Mucosa of rectum (tissue), 2 donors: Measurements from ENCODE around the gene ZDHHC23.

Experiments
- H3K27ac ChIP-seq, 2 donors: one replicate each; pipeline ENCODE4 v1.7.0; 2013; ENCODE audit warnings: inconsistent platforms in 2 of 2, low read depth in 2 of 2, low read length in 2 of 2
- H3K27me3 ChIP-seq, 2 donors: one replicate each; pipeline ENCODE4 v1.7.0; 2013; ENCODE audit warnings: low read length in 2 of 2; ENCODE audit not compliant: control insufficient read depth in 2 of 2, insufficient read depth in 2 of 2
- H3K36me3 ChIP-seq, 2 donors: one replicate each; pipeline ENCODE4 v1.7.0; 2013; ENCODE audit warnings: low read length in 2 of 2; ENCODE audit not compliant: control insufficient read depth in 2 of 2, insufficient read depth in 2 of 2
- H3K4me1 ChIP-seq, 2 donors: one replicate each; pipeline ENCODE4 v1.7.0; 2013; ENCODE audit warnings: low read length in 2 of 2, mild to moderate bottlenecking in 1 of 2; ENCODE audit not compliant: control insufficient read depth in 2 of 2, insufficient read depth in 2 of 2
- H3K4me3 ChIP-seq, 2 donors: one replicate each; pipeline ENCODE4 v1.7.0; 2013; ENCODE audit warnings: low read length in 2 of 2
- H3K9ac ChIP-seq, 2 donors: one replicate each; pipeline ENCODE4 v1.7.0; 2013; ENCODE audit warnings: low read length in 2 of 2, low read depth in 1 of 2, mild to moderate bottlenecking in 1 of 2
- H3K9me3 ChIP-seq, 2 donors: one replicate each; pipeline ENCODE4 v1.7.0; 2013; ENCODE audit warnings: low read length in 2 of 2; ENCODE audit not compliant: control insufficient read depth in 2 of 2
- donor health status: healthy.
- donor health status: Normal muscosa, but diverticular disease.

Gene ZDHHC23

DNA sequence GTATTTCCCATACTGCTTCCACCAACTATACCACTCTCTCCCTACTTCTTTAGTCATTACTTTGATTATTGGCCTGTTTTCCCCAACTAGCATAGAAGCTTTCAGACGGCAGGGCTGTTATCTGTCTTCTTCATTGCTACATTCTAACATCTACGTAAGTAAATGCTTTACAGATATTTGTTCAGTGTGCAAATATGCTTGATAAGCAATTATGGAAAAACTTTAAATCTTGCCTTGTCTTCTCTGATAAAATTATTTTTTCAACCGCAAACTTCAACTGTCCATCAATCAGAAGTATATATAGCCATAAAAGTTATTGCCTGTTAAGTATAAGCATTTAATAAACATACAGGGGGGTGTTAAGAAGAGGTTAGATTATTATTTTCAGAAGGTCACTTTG, 35.7 kb downstream of the ZDHHC23 start:
- Histone ChIP-seq H3K9me3 (no peaks in the 10 kb centered on the region), H3K4me1 (no peaks in the 10 kb centered on the region), H3K27me3 (no peaks in the 10 kb centered on the region), H3K4me3 (no peak overlapping the region), H3K9ac (no peak overlapping the region), H3K27ac (no peak overlapping the region), H3K36me3 (peaks cover 12 to 27% of the 10 kb centered on the region in 2 donors)

DNA sequence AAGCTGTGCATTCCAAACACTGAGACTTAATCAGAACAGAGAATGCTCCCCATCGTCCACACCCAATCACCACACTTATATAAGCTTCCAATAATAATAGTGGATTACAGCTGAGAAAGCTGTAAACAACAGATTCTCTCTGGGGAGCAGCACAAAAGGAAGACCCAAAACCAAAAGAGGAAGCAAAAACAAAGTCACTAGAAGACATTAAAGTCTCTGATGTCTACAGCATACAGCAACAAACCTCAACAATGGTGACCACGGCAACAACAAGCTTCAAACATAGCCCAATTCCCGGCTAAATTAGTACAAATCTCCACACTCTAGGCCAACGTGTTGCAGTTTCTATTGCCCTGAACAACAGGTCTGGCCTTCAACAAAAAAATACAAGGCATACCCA, 37.7 kb downstream of the ZDHHC23 start:
- Histone ChIP-seq H3K9ac (no peak overlapping the region), H3K4me3 (no peak overlapping the region), H3K36me3 (peaks cover 2 to 11% of the 10 kb centered on the region in 2 donors), H3K27ac (no peak overlapping the region), H3K4me1 (no peaks in the 10 kb centered on the region), H3K9me3 (no peaks in the 10 kb centered on the region), H3K27me3 (no peaks in the 10 kb centered on the region)

DNA sequence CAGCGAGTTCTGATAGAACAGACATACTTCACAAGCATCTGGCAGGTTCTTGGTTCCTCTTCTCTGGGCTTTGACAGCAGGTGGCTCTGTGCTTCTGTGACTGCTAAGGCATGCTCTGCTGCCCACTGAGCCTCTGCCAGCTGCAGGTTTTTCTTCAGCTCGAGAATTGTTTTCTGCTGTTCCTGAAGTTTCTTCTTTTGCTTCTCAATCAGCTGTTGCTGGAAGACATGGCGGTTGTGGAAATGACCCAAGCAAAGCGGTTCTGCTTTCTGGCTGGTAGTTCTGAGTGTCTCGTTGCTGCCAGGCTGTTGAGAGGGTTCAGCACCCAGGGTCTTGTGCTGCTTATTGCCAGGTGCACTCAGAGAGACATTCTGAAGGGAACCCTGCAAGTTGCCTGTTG, 57.7 kb downstream of the ZDHHC23 start:
- Histone ChIP-seq H3K27me3 (no peaks in the 10 kb centered on the region), H3K27ac (no peak overlapping the region), H3K4me1 (no peaks in the 10 kb centered on the region), H3K36me3 (peaks cover 0 to 16% of the 10 kb centered on the region in 2 donors), H3K4me3 (no peak overlapping the region), H3K9ac (no peak overlapping the region), H3K9me3 (no peaks in the 10 kb centered on the region)

DNA sequence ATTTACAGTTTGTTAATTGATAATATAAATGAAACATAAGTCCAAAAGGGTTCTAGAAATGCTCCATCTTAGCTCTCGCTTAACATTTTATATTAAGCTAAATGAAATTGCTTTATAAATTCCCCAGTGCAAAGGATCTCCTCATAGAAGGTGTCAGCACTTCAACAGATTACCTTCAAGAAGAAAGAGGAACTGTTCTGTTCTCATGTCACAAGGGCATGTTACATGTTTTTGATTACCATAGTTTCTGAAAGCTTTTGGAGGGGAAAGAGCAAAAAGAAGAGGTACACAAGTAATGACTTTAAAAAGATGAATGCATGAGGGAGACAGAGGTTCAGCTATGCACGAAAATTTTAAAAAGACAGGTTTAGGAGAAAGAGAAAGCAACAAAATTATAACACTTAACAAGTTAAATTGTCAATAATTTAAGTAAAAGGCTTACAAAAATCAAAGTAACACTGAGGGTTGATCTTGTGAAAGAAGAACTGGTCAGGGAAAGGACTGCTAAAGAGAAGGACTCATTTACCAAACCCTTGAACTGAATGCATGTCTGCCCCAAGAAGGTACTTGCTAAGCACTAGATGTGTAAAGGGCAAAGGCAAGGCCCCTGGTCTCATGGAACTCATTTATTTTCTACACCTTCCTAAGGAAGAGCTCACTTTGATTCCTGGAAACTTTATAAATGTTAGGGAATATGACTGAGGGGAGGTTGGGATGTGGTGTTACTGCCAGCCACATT, 63.4 kb downstream of the ZDHHC23 start:
- H3K9me3 ChIP-seq: no peaks in the 10 kb centered on the region
- no peaks in the 10 kb centered on the region for H3K27me3 ChIP-seq
- no peak overlapping the region for H3K4me3 ChIP-seq
- no peak overlapping the region for H3K27ac ChIP-seq
- peaks cover 0 to 12% of the 10 kb centered on the region in 2 donors for H3K36me3 ChIP-seq
- no peaks in the 10 kb centered on the region for H3K4me1 ChIP-seq
- no peak overlapping the region for H3K9ac ChIP-seq
